PC-9 (cell line): ENCODE measurements around the gene CTNND2. TPM values are rescaled to one million over a fixed set of nuclear protein-coding genes. Genes with fewer than 3 reads are reported as not detected.

Experiments used
- BruUV-seq: library from RNA; stranded (reverse); fragments of 400-500 nt; replicated peaks from 2 replicates; lab custom pipeline; 2021; lab: Mats Ljungman, UMichigan
- CTCF ChIA-PET: fragments of 300-600 bp; sonication (Branson Sonifier 250); formaldehyde crosslinking; loops from one replicate; lab custom pipeline; 2022; ENCODE audit warnings: antibody characterized with exemption; lab: Charles Lee
- POLR2A ChIA-PET: fragments of 300-600 bp; sonication (Branson Sonifier 250); formaldehyde crosslinking; loops from one replicate; lab custom pipeline; 2022; ENCODE audit warnings: antibody characterized with exemption; ENCODE audit not compliant: unreplicated experiment; lab: Charles Lee
- DNase-seq, 2 experiments: peaks; one replicate each; pipeline versions ENCODE4 v3.0.0 to v3.0.0-alpha.2; 2015 to 2022; ENCODE audit warnings: mixed read lengths in 1 of 2
- H2AFZ ChIP-seq: fragments of 200-600 bp; sonication (generic); 2 replicates; pipeline ENCODE4 v1.8.1; 2017; ENCODE audit warnings: antibody characterized with exemption
- H3F3A ChIP-seq: fragments of 200-600 bp; sonication (generic); 2 replicates; pipeline ENCODE4 v1.8.1; 2017; ENCODE audit warnings: antibody characterized with exemption, mild to moderate bottlenecking, low read depth; ENCODE audit not compliant: insufficient read depth
- H3K27ac ChIP-seq: fragments of 200-600 bp; sonication (generic); 2 replicates; pipeline ENCODE4 v1.6.1; 2016; ENCODE audit warnings: mixed run types
- H3K27me3 ChIP-seq: fragments of 200-600 bp; sonication (generic); 2 replicates; pipeline ENCODE4 v1.6.1; 2016; ENCODE audit warnings: low read depth, mixed run types; ENCODE audit not compliant: insufficient read depth
- H3K36me3 ChIP-seq: fragments of 200-600 bp; sonication (generic); 2 replicates; pipeline ENCODE4 v1.6.1; 2016; ENCODE audit warnings: low read depth, mixed run types
- H3K4me1 ChIP-seq: fragments of 200-600 bp; sonication (generic); replicated peaks from 2 replicates; pipeline ENCODE4 v1.6.1; 2016; ENCODE audit warnings: mixed run types; ENCODE audit not compliant: insufficient read depth
- H3K4me2 ChIP-seq: fragments of 200-600 bp; sonication (generic); 2 replicates; pipeline ENCODE4 v1.6.1; 2017; ENCODE audit warnings: mixed run types
- H3K4me3 ChIP-seq: fragments of 200-600 bp; sonication (generic); 2 replicates; pipeline ENCODE4 v1.6.1; 2016; ENCODE audit warnings: mixed run types
- H3K79me2 ChIP-seq: fragments of 200-600 bp; sonication (generic); 2 replicates; pipeline ENCODE4 v1.6.1; 2017; ENCODE audit warnings: low read depth, mixed run types
- H3K9me2 ChIP-seq: fragments of 200-600 bp; sonication (generic); 2 replicates; pipeline ENCODE4 v1.8.1; 2017; ENCODE audit warnings: mild to moderate bottlenecking; ENCODE audit not compliant: insufficient read depth
- H3K9me3 ChIP-seq: fragments of 200-600 bp; sonication (generic); 2 replicates; pipeline ENCODE4 v1.8.1; 2016; ENCODE audit warnings: low read depth; ENCODE audit not compliant: insufficient read depth
- H4K20me1 ChIP-seq: fragments of 200-600 bp; sonication (generic); 2 replicates; pipeline ENCODE4 v1.8.1; 2017; ENCODE audit not compliant: insufficient read depth
- CTCF ChIP-seq: fragments of 200-600 bp; sonication (generic); conservative IDR thresholded peaks from 2 replicates; pipeline ENCODE4 v1.6.1; 2017; ENCODE audit warnings: mixed run types, antibody characterized with exemption, mild to moderate bottlenecking, moderate library complexity
- EZH2 ChIP-seq: fragments of 200-600 bp; sonication (generic); IDR thresholded peaks from 2 replicates; pipeline ENCODE4 v1.8.0; 2017; ENCODE audit warnings: antibody characterized with exemption, low read depth
- intact Hi-C: fragments of 100-400 bp; cut with micrococcal nuclease; formaldehyde crosslinking; loops from one replicate; pipeline ENCODE4 v1.10.0; 2022; ENCODE audit not compliant: unreplicated experiment
- total RNA-seq: library from RNA; stranded (reverse); gene quantifications from 2 replicates; pipeline ENCODE4 v1.2.3, GENCODE V29; 2021

The CTNND2 gene
- total RNA-seq, 1 experiment from 2014 or later = not detected

- Histone ChIP-seq H3K4me3 (no peak overlapping the region), H3K4me1 (no peaks in the 10 kb centered on the region), H3K36me3 (no peaks in the 10 kb centered on the region), H3K9me2 (no peaks in the 10 kb centered on the region), H2AFZ (no peak overlapping the region), H3K9me3 (no peaks in the 10 kb centered on the region), H3K27ac (no peak overlapping the region), H3K79me2 (no peaks in the 10 kb centered on the region), H3F3A (no peaks in the 10 kb centered on the region), H3K4me2 (no peak overlapping the region), H3K27me3 (peaks cover 33% of the 10 kb centered on the region), H4K20me1 (no peaks in the 10 kb centered on the region)
- BruUV-seq = no TSS peak
- TF ChIP-seq CTCF (peak; percentile 71), EZH2 (no peak)
- DNase-seq = peak; percentile 19 to 34
- intact Hi-C loops = loop anchor here (1.0 to 2.0 kb wide), 3 partner anchors 194 to 730 kb away; no protein-coding TSS in a partner anchor
- ChIA-PET POLR2A (no interaction called here), CTCF (interaction anchor here (0.6 to 0.7 kb wide), 2 partner anchors 425 to 483 kb away, joined by 3 to 8 read pairs; no protein-coding TSS in a partner anchor)
These were observed 721.7 kb downstream of the CTNND2 start for GRCh38 chr5:11182441-11183080.

GRCh38 chr5:11181940-11182339 lies 722.3 kb downstream of the CTNND2 start:
- H3K27ac ChIP-seq = no peak overlapping the region
- H3F3A ChIP-seq = no peaks in the 10 kb centered on the region
- DNase-seq = no peak
- TF ChIP-seq EZH2 = no peak
- TF ChIP-seq CTCF = no peak
- H3K9me2 ChIP-seq = no peaks in the 10 kb centered on the region
- no peaks in the 10 kb centered on the region for H3K79me2 ChIP-seq
- no peaks in the 10 kb centered on the region for H3K36me3 ChIP-seq
- intact Hi-C loops = loop anchor here (1.0 to 2.0 kb wide), 3 partner anchors 194 to 729 kb away; no protein-coding TSS in a partner anchor
- peaks cover 28% of the 10 kb centered on the region for H3K27me3 ChIP-seq
- no peak overlapping the region for H3K4me2 ChIP-seq
- ChIA-PET CTCF (interaction anchor here (0.7 kb wide), 1 partner anchor 482 kb away, joined by 3 read pairs; no protein-coding TSS in a partner anchor), POLR2A (no interaction called here)
- no TSS peak for BruUV-seq
- no peaks in the 10 kb centered on the region for H3K9me3 ChIP-seq
- no peak overlapping the region for H3K4me3 ChIP-seq
- no peak overlapping the region for H2AFZ ChIP-seq
- no peaks in the 10 kb centered on the region for H3K4me1 ChIP-seq
- no peaks in the 10 kb centered on the region for H4K20me1 ChIP-seq

GRCh38 chr5:11180890-11181289 lies 723.4 kb downstream of the CTNND2 start:
- Histone ChIP-seq H3K4me1 (no peaks in the 10 kb centered on the region), H3F3A (no peaks in the 10 kb centered on the region), H3K27me3 (peaks cover 18% of the 10 kb centered on the region), H3K27ac (no peak overlapping the region), H3K4me3 (no peak overlapping the region), H3K9me3 (no peaks in the 10 kb centered on the region), H3K36me3 (no peaks in the 10 kb centered on the region), H3K4me2 (no peak overlapping the region), H3K79me2 (no peaks in the 10 kb centered on the region), H3K9me2 (no peaks in the 10 kb centered on the region), H2AFZ (no peak overlapping the region), H4K20me1 (no peaks in the 10 kb centered on the region)
- ChIA-PET POLR2A (interaction anchor here (0.6 kb wide), 1 partner anchor 374 kb away, joined by 5 read pairs; no protein-coding TSS in a partner anchor), CTCF (no interaction called here)
- BruUV-seq = no TSS peak
- intact Hi-C loops = no loop called here
- DNase-seq = no peak
- no peak for TF ChIP-seq CTCF
- TF ChIP-seq EZH2 = no peak
